ENCODE measurements around the gene TMEM267.

DNA sequence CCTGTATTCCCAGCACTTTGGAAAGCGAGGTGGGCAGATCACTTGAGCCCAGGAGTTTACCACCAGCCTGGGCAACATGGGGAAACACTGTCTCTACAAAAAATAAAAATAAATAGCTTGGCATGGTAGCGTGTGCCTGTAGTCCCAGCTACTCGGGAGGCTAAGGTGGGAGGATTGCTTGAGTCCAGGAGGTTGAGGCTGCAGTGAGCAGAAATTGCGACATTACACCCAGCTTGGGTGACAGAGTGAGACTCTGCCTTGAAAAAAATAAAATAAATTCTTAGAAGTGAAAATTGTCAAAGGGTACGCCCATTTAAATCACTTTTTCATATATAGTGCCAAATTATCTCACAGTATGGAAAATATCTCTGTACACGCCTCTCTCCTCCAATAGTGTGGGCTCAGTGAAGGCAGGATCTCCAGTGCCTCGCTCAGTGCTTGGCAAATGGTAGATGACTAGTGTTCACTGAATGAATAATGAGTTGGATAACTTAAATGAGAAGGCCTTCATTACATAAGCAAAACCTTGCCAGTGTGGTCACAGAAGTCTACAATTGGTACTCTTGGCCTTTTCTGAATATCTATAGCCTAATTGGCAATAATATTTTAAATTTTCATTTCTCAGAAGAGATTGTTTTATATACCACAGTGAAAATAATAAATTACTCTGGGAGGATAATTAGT is 62.1 kb downstream of the TMEM267 start:
- TF ChIP-seq, protein P1, sequence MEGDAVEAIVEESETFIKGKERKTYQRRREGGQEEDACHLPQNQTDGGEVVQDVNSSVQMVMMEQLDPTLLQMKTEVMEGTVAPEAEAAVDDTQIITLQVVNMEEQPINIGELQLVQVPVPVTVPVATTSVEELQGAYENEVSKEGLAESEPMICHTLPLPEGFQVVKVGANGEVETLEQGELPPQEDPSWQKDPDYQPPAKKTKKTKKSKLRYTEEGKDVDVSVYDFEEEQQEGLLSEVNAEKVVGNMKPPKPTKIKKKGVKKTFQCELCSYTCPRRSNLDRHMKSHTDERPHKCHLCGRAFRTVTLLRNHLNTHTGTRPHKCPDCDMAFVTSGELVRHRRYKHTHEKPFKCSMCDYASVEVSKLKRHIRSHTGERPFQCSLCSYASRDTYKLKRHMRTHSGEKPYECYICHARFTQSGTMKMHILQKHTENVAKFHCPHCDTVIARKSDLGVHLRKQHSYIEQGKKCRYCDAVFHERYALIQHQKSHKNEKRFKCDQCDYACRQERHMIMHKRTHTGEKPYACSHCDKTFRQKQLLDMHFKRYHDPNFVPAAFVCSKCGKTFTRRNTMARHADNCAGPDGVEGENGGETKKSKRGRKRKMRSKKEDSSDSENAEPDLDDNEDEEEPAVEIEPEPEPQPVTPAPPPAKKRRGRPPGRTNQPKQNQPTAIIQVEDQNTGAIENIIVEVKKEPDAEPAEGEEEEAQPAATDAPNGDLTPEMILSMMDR (IDR thresholded peaks at IDR 0.05) = no peak
- TF ChIP-seq POLR2A (IDR thresholded peaks at IDR 0.05) = no peak
